ENCODE data around the gene PRR36.

GRCh38 chr19:7819337-7819736 lies 54.9 kb downstream of the PRR36 start:
- TF ChIP-seq CTCF (conservative IDR thresholded peaks at IDR 0.05) = no peak
- no peak for TF ChIP-seq EZH2 (IDR thresholded peaks at IDR 0.05; ENCODE audit: low read depth)
